ENCODE results near the gene SUV39H2. TPM values are rescaled to one million over a fixed set of nuclear protein-coding genes. Genes with fewer than 3 reads are reported as not detected.
A peak's percentile ranks its signal among the peaks of the same experiment; 100 is the strongest.
"Not testable (repeated sequence)": the region's sequence is repeated elsewhere in the genome, so short reads cannot be mapped to it uniquely, and the experiment has no call there.

The SUV39H2 gene
- total RNA-seq, 3 donors from 2014 or later: 5.4 to 9.3 (median 7.3) TPM

DNA sequence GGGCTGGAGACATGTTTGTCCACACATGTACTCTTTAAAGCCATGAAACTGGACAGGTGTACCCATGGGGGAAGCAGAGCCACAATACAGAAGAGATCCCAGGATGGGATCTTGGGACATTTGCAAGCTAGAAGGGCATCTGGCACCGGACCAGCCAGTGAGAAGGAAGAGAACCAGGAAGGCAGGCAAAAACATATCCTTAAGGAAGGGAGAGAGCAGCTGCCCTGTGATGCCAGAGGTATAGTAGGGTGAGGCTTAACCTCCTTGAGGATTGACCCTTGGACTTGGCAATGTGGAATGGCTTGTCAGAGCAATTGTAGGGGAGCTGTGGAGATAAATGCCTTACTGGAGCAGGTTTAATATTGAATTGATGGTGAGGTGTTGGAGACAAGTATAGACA, 17.9 kb upstream of the SUV39H2 start:
- TF ChIP-seq, protein P1, sequence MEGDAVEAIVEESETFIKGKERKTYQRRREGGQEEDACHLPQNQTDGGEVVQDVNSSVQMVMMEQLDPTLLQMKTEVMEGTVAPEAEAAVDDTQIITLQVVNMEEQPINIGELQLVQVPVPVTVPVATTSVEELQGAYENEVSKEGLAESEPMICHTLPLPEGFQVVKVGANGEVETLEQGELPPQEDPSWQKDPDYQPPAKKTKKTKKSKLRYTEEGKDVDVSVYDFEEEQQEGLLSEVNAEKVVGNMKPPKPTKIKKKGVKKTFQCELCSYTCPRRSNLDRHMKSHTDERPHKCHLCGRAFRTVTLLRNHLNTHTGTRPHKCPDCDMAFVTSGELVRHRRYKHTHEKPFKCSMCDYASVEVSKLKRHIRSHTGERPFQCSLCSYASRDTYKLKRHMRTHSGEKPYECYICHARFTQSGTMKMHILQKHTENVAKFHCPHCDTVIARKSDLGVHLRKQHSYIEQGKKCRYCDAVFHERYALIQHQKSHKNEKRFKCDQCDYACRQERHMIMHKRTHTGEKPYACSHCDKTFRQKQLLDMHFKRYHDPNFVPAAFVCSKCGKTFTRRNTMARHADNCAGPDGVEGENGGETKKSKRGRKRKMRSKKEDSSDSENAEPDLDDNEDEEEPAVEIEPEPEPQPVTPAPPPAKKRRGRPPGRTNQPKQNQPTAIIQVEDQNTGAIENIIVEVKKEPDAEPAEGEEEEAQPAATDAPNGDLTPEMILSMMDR (IDR thresholded peaks at IDR 0.05): no peak
- H3K4me1 ChIP-seq (ENCODE audit: low read depth): peaks cover 11% of the 10 kb centered on the region
- no peak overlapping the region for H3K4me3 ChIP-seq
- intact Hi-C loops (cut with DNase I, micrococcal nuclease): no loop called here
- no peaks in the 10 kb centered on the region for H3K36me3 ChIP-seq (ENCODE audit: low read depth)
- DNase-seq (peak; percentile 73 to 86 (median 79)), ATAC-seq (peak; percentile 100)
- H3K9me3 ChIP-seq: no peaks in the 10 kb centered on the region

DNA sequence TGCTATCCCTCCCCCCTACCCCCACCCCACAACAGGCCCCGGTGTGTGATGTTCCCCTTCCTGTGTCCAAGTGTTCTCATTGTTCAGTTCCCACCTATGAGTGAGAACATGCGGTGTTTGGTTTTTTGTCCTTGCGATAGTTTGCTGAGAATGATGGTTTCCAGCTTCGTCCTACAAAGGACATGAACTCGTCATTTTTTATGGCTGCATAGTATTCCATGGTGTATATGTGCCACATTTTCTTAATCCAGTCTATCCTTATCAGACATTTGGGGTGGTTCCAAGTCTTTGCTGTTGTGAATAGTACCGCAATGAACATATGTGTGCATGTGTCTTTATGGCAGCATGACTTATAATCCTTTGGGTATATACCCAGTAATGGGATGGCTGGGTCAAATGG, 14.2 kb upstream of the SUV39H2 start:
- DNase-seq; intact Hi-C loops (cut with DNase I, micrococcal nuclease): not testable (repeated sequence)

DNA sequence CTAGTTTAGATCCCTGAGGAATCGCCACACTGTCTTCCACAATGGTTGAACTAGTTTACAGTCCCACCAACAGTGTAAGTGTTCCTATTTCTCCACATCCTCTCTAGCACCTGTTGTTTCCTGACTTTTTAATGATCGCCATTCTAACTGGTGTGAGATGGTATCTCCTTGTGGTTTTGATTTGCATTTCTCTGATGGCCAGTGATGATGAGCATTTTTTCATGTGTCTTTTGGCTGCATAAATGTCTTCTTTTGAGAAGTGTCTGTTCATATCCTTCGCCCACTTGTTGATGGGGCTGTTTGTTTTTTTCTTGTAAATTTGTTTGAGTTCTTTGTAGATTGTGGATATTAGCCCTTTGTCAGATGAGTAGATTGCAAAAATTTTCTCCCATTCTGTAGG, 13.8 kb upstream of the SUV39H2 start:
- peaks cover 11% of the 10 kb centered on the region for H3K4me1 ChIP-seq (ENCODE audit: low read depth)
- H3K36me3 ChIP-seq (ENCODE audit: low read depth); DNase-seq; intact Hi-C loops (cut with DNase I, micrococcal nuclease); ATAC-seq; H3K9me3 ChIP-seq; H3K4me3 ChIP-seq: not testable (repeated sequence)

More for the DNA sequence above, 14.2 kb upstream of the SUV39H2 start:
- not testable (repeated sequence) for H3K9me3 ChIP-seq; ATAC-seq; H3K36me3 ChIP-seq (ENCODE audit: low read depth); H3K4me3 ChIP-seq
- H3K4me1 ChIP-seq (ENCODE audit: low read depth): peaks cover 11% of the 10 kb centered on the region

DNA sequence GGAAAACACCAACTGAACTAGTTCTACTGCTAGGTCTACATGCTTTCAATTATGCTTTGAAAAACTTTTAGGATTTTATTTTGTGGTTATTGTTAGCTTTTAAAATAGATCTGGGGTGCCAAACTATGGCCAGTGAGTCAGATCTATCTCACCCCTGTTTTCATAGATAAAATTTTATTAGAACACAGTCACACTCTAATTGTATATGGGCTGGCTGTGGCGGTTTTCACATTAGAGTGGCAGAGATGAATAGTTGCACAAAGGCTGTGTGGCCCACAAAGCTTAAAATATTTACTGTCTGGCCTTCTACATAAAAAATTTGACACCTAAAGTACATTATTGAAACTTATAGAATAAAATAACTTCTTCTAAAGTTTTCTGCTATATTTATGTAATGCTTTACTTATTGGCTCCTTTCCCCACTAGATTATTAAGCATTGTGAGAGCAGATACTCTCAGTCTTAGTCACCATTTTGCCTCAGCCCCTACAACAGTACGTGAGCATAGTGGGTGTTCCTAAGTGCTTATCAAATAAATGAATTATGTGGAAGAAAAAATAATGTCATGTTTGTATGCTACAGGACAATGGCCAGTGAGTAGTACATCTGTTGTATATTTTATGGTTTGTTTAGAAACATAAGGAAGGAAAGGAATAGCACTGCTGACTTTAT, 5.4 kb upstream of the SUV39H2 start:
- H3K4me3 ChIP-seq: no peak overlapping the region
- H3K9me3 ChIP-seq: no peaks in the 10 kb centered on the region
- H3K36me3 ChIP-seq (ENCODE audit: low read depth): peaks cover under 1% of the 10 kb centered on the region
- DNase-seq: no peak
- TF ChIP-seq, protein P1 (IDR thresholded peaks at IDR 0.05): no peak
- no peak for ATAC-seq
- peaks cover 5% of the 10 kb centered on the region for H3K4me1 ChIP-seq (ENCODE audit: low read depth)
- intact Hi-C loops (cut with DNase I, micrococcal nuclease): no loop called here

DNA sequence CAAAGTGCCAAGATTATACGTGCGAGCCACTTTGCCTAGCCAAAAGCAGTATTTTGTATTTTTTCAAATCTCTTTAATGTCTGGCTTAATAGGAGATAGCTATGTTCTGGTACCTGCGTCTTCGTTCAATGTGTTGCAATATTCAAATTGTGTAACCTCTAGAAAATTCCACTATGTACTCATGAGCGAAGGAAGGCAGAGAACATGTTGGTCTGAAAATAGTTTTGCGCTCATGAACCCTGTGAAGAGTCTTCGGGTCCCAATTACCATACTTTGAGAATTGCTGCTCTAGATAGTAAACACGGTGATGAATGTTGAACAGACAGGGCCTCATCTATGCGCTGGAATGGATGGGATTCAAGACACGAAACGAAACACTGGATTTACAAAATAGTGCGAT, 2.7 kb upstream of the SUV39H2 start:
- peaks cover 16% of the 10 kb centered on the region for H3K4me1 ChIP-seq (ENCODE audit: low read depth)
- H3K9me3 ChIP-seq: no peaks in the 10 kb centered on the region
- DNase-seq: no peak
- H3K36me3 ChIP-seq (ENCODE audit: low read depth): peaks cover 4% of the 10 kb centered on the region
- no peak overlapping the region for H3K4me3 ChIP-seq
- intact Hi-C loops (cut with DNase I, micrococcal nuclease): no loop called here
- TF ChIP-seq, protein P1 (IDR thresholded peaks at IDR 0.05): no peak
- ATAC-seq: no peak

DNA sequence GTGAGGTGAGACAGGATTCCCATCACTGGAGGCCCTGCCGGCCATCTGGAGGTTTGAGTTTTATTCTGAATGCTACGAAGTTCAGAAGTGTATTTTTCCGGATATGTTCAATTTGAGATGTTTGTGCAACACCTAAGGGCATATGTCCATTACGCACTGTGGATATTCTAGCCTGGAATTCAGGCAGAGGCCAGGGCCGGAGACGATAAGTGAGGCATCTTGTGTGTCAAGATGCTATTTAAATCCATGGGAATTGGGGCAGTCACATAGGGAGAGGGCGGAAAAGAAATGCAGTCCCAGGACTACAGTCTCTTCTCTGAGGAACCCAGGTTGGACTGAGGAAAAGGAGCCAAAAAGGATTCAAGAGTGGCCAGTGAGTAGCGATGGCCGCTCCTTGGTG, 1.9 kb upstream of the SUV39H2 start:
- intact Hi-C loops (cut with DNase I, micrococcal nuclease): no loop called here
- Histone ChIP-seq H3K4me1 (ENCODE audit: low read depth) (peaks cover 16% of the 10 kb centered on the region), H3K9me3 (no peaks in the 10 kb centered on the region), H3K4me3 (no peak overlapping the region), H3K36me3 (ENCODE audit: low read depth) (peaks cover 4% of the 10 kb centered on the region)
- TF ChIP-seq, protein P1 (IDR thresholded peaks at IDR 0.05): no peak
- ATAC-seq (no peak), DNase-seq (no peak)

All from mucosa of descending colon (tissue), 3 donors.